Activated CD4-positive, CD25-positive, alpha-beta regulatory T cell treated with anti-CD3 and anti-CD28 coated beads, Interleukin-2, amount 50 U/mL, for 24 hours (primary cell): ENCODE measurements around the gene ATP6V0E2.
A peak's percentile ranks its signal among the peaks of the same experiment; 100 is the strongest.

Source experiments
- ATAC-seq, 2 donors: fragments of 150-1000 bp; cut with Tn5 transposase; one replicate each; pipeline ENCODE4 v1.10.0; 2021; ENCODE audit warnings: mild to moderate bottlenecking in 1 of 2, moderate library complexity in 1 of 2

The ATP6V0E2 gene

GRCh38 chr7:149864751-149865150 lies 9.0 kb upstream of the ATP6V0E2 start:
- no peak for ATAC-seq

DNA sequence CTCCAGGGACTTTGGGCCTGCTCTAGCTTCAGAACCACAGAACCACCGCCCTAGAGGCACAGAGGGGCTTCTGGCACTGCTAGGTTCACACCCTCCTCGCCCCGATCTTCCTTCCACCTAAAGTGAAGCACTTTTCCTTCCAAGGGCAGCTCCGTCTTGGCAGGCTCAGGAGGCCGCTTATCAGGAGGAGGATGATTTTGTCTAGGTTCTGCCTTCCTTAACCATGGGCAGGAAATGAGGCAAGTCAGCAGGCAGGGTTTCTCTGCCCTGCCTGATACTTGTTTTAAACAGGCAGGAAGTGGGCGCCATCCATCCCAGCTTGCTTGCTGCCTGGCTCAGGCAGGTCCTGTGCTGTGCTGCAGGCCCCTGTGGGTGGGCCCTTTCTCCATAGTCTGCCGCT lies 8.3 kb upstream of the ATP6V0E2 start:
- peak; percentile 60 to 74 for ATAC-seq

- ATAC-seq: no peak
Observed at GRCh38 chr7:149866139-149866778, 7.5 kb upstream of the ATP6V0E2 start.

- no peak for ATAC-seq
Observed at GRCh38 chr7:149866779-149867447, 6.9 kb upstream of the ATP6V0E2 start.

GRCh38 chr7:149867762-149868622 lies 5.8 kb upstream of the ATP6V0E2 start:
- no peak for ATAC-seq

DNA sequence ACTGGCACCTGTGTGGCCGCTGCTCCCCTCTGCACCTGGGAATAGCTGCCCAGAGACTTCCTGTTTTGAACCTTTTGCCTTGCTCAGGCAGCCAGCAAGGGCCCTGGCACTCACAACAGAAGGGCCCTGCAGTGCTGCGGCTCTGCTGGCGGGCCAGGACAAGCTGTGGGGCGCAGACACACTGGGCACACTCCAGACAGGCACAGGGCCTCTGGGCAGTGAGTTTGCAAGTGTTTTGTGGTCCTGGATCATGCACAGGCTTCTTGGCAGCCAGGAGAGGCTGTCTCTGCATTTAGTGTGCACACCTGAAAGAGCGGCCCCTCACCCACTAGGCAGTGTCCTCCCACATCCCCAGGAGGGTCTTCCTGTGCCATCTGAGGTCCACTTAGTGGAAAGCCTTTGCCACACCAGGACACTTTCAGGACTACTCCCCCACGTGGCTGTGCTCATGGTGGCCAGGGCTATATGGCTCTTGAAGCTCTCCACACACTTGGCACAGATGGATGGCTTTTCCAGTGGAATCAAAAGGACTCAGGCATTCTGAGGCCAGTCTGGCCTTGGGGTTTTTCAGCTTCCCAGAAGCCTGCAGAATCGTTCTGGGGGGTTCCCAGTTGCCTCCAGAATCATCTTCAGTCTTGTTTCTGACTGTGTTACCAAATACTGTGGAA lies 5.0 kb upstream of the ATP6V0E2 start:
- no peak for ATAC-seq

GRCh38 chr7:149869291-149869650 lies 4.5 kb upstream of the ATP6V0E2 start:
- no peak for ATAC-seq

DNA sequence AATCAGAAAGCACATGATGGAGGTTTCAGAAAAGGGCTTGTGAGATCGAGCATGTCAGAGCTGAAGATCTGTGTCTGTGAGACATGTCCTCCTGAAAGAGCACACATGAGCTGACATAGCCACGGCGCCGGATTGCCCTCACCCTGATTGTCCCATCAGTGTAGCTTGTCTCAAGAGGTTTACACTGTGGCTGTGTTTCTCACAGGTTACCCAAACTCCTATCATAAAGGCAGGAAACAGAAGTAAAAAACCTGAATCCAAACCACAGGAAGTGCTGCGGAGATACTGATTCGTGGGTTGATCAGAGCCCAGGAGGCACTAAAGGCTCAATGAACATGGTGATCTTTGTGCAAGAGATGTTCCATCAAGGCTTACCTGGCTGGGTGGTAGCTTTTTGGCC lies 3.9 kb upstream of the ATP6V0E2 start:
- ATAC-seq: peak in 1 of 2 donors; percentile 6

DNA sequence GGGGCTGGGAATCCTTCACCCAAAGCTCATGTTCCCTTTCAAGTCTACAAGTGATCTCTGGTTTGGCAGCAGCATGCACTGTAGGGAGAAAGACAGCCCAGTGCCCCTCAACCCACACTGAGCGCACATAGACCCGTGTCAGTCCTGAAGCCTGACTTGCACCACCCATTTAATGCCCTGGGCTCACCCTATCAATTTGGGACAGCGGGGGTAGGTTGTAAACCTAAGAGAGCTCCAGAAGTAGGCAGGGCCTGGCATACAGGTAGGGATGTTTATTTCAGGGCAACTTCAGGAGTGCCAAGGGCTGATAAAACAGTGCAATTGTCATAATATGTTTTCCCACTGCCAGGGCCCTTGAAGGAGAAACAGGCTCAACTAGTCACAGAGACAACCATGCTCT lies 3.5 kb upstream of the ATP6V0E2 start:
- ATAC-seq: no peak

GRCh38 chr7:149870701-149871483 lies 2.9 kb upstream of the ATP6V0E2 start:
- no peak for ATAC-seq

- ATAC-seq: peak in 1 of 2 donors; percentile 14
Observed at GRCh38 chr7:149871576-149871975, 2.2 kb upstream of the ATP6V0E2 start.

DNA sequence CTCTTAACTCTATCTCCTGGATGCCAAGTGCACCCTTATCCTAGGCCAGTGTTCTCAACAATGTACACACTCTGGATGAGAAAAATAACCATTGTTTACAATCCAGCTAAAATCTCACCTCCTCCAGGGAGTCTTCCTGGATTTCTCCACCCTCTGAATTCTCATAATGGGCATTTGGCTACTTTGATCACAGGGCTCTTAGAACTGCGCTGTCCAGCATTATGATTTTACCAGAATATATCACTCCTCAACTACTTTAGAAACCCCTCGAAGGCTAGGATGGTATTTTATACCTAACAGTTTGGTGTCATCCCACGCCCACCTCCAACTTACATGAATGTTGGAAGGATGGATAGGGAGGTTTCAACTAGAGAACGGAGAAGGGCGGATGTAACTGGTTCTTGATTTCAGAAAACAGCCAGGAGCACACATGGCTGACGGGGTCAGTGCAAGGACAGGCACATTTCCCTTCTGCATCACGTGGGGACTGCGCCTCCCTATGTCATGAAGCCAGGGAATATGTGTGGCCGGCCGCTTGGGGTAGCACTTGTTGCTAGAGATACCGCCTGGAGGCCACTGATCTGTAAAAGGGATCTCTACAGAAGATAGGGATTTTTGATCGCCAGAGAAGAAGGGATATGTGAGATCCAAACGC lies 1.2 kb upstream of the ATP6V0E2 start:
- no peak for ATAC-seq

DNA sequence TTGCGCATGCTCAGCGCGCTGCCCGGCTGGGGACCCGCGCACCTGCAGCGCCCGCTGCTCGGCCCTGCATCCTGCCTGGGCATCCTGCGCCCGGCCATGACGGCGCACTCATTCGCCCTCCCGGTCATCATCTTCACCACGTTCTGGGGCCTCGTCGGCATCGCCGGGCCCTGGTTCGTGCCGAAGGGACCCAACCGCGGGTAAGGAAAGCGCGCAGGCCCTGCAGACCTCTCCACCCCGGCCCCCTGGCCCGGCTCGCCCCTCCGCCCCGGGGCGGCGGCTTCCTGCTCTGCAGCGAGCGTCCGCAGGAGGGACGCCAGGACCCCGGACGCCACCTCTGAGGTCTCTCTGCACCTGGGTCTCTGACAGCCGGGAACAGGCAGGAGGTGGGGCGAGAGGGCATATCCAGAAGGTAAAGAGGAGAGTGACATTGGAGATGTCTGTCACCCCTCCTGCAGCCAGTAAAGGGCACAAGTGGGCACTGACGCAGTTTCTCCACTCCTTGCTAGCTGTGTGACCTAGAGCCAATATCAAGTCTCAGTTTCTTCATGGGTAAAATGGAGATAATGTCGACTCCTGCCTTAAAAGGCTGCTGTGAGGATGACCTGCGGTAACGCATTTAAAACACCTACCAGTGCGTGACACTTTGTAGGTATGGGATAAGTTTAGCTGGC lies 338 bp downstream of the ATP6V0E2 start:
- ATAC-seq: peak in 1 of 2 donors; percentile 18

- ATAC-seq: no peak
Observed at GRCh38 chr7:149874644-149875028, 867 bp downstream of the ATP6V0E2 start.

- no peak for ATAC-seq
Observed at GRCh38 chr7:149875396-149875795, 1.6 kb downstream of the ATP6V0E2 start.

DNA sequence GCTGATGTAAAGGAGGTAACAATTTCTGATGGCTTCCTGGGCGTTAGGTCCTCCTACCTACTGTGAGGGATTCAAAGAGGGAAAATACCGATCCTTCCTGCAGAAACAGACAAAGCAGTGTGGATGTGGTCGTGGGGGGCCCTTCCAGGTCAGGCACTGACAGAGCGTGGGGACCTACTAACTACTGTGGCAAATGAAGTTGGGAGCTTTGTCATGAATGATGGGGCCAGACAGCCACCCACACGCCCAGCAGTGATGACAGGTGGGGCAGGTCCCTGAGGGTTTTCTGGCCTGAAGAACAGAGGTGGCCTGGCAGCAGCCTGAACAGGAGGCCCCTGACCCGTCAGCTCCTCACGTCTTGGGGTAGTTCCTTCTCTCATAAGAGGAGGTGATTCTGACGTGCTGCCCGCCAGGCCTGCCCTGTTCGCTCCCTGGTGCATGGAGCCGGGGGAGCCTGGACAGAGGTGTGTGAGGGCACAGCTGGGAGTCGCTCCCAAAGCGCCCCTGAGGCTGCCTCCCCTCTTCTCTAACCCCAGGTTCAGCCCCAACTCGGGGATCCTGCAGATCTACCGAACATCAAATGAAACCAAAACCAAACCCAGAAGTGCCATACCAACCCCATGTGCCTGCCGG lies 4.2 kb downstream of the ATP6V0E2 start:
- ATAC-seq: no peak

DNA sequence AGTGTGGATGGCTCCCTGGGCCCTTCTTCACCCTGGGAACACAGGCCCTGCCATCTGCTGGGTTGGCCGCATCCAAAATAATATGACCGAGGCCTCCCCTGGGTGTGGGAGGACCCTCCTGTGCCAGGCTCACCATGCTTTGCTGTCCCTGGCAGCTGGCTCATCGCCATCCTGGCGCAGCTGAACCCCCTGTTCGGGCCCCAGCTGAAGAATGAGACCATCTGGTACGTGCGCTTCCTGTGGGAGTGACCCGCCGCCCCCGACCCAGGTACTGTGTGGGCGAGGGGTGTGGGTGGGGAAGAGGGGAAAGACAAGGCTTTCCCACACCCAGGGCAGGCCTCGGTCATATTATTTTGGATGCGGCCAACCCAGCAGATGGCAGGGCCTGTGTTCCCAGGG lies 4.8 kb downstream of the ATP6V0E2 start:
- no peak for ATAC-seq

- no peak for ATAC-seq
Observed at GRCh38 chr7:149879271-149879743, 5.5 kb downstream of the ATP6V0E2 start.

DNA sequence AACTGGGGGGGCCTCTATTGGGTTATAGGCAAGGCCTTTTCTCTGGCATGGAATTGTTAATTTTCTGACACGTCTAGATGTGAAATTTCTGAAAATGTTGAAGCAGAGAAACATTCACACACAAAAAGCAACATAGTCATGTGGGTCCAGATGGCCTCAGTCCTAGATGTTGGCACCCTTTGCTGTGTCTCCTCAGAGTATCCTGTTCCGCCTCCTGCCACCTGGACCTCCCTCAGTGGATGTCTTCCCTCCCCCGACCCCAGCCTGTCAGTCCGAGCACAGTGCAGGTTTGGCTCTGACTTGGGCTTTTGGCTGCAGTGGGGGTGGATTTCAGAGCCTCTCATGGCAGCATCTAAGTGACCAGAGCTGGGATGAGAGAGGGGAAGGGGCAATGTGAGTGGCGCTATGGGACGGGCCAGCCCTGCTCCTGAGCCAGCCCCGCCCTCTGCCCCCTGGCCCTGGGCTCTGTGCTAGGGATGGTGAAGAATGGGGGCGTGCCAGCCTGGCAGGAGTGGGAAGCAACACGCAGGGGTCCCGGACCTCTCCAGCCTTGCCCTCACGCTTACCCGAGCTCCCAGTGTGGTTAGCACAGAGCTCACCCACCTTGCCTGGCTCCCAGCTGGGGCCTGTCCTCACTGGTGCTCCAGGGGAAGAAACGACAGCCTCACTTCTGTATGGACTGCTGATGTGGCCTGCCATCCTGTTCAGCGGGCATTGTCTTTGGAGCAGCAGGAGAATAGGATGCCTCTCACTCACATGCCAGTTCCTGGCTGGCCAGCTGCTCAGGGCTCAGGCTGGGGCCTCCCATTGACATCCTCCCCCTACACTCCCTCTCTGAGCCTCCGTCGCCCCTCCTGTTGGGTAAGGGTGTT lies 6.2 kb downstream of the ATP6V0E2 start:
- ATAC-seq: no peak
